GM13977 (cell line): ENCODE data around the gene CSTB.

Source experiments
- DNase-seq: peaks from one replicate; pipeline ENCODE4 v3.0.0; 2012; ENCODE audit warnings: low spot score
- in situ Hi-C: fragments of 300-500 bp; cut with MboI; formaldehyde crosslinking; loops from one replicate; pipeline ENCODE4 v1.12.0; 2022; ENCODE audit warnings: low sequenced_read_pairs, low pct_unique_long_range_greater_than_20kb, mixed read lengths, inconsistent platforms; ENCODE audit not compliant: unreplicated experiment
- TF ChIP-seq, protein P1 (sequence below): IDR thresholded peaks from 2 replicates; pipeline ENCODE4 v1.5.1; 2012; ENCODE audit warnings: mild to moderate bottlenecking, control low read depth; ENCODE audit not compliant: insufficient read depth; ENCODE audit errors: extremely low read depth, missing control alignments

The CSTB gene

DNA sequence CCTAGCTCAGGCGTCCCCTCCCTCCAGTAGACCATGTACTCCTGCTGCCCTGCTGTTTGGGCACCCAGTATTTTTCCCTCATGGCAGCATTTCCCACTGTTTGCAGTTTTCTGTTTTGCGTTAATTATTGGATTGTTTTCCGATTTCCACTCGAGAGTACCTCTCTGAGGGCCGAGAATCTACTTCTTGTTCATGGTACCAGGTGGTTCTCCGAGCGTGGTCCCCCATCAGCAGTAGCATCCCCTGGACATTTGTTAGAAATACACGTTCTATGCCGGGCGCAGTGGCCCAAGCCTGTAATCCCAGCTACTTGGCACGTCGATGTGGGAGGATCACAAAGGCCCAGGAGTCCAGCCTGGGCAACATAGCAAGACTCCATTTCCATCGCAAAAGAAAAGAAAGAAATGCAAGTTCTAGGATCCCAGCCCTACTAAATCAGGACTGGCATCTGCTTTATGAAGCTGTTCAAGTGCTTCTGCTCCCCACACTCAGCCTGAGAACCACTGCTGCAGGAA, 14.0 kb upstream of the CSTB start:
- in situ Hi-C loops: no loop called here

DNA sequence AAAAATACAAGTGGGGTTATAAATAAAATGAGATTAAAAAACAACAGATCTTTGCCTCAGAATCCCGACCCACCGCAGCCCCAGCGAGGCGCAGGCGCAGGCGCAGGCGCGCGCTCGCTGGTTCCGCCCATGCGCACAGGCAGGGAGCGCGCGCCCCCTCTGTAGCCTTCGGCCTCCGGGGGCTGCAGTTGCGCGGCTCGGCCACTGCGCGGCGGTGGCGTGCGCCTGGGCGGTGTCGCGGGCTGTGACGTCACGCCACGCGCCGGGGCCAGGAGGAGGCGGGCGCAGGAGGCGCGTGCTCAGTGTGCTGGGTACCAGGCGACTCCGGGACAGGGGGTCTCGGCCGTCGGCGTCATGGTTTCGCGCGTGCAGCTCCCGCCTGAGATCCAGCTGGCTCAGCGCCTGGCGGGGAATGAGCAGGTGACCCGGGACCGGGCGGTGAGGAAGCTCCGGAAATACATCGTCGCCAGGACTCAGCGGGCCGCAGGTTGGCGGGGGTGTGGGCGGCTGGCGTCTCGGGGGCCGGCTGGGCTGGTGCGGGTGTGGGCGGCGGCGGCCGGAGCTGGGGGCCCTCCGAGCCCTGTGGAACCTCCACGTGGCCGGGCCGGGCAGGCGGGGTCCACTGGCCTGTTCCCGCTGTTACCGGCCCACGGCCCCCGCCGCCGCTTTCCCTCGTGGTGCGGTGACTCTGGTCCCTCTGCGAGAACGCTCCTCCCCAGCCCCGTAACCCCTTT, 13.3 kb upstream of the CSTB start, which contains the start of gene RRP1:
Gene RRP1, plus strand, starts transcription at position 302 of the 734 bp plus-strand sequence. Its CDS starts 53 bp downstream, at position 355.
- TF ChIP-seq, protein P1, sequence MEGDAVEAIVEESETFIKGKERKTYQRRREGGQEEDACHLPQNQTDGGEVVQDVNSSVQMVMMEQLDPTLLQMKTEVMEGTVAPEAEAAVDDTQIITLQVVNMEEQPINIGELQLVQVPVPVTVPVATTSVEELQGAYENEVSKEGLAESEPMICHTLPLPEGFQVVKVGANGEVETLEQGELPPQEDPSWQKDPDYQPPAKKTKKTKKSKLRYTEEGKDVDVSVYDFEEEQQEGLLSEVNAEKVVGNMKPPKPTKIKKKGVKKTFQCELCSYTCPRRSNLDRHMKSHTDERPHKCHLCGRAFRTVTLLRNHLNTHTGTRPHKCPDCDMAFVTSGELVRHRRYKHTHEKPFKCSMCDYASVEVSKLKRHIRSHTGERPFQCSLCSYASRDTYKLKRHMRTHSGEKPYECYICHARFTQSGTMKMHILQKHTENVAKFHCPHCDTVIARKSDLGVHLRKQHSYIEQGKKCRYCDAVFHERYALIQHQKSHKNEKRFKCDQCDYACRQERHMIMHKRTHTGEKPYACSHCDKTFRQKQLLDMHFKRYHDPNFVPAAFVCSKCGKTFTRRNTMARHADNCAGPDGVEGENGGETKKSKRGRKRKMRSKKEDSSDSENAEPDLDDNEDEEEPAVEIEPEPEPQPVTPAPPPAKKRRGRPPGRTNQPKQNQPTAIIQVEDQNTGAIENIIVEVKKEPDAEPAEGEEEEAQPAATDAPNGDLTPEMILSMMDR: peak; percentile 100
- in situ Hi-C loops: no loop called here
- peak; percentile 99 for DNase-seq

More for the DNA sequence above, 14.0 kb upstream of the CSTB start:
- DNase-seq: no peak
- TF ChIP-seq, protein P1: no peak

DNA sequence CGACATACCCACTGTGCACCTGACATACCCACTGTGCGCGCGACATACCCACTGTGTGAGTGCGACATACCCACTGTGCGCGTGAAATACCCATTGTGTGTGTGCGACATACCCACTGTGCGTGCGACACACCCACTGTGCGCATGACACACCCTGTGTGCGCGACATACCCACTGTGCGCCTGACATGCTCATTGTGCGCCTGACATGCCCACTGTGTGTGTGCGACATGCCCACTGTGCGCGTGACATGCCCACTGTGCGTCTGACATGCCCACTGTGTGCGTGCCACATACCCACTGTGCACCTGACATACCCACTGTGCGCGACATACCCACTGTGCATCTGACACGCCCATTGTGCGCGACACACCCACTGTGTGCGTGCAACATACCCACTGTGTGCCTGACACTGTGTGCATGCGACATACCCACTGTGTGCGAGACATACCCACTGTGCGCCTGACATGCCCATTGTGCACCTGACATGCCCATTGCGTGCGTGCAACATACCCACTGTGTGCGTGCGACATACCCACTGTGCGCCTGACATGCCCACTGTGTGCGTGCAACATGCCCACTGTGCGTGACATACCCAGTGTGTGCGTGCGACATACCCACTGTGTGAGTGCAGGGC, 10.8 kb upstream of the CSTB start:
- in situ Hi-C loops: no loop called here
- TF ChIP-seq, protein P1: no peak
- DNase-seq: no peak

DNA sequence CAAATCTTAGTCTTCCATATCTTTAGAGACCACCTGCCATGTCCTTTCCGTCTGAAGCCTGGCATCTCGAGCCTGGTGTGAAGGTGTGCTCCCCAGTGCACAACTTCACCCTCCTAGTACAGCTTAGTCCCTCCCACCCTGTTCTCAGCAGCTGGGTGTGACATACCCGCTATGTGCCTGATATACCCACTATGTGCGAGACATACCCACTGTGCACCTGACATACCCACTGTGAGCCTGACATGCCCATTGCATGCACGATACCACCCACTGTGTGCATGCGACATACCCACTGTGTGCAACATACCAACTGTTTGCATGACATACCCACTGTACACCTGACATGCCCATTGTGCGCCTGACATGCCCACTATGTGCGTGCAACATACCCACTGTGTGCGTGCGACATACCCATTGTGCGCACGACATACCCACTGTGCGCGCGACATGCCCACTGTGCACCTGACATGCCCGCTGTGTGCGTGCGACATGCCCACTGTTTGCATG, 10.2 kb upstream of the CSTB start:
- DNase-seq: no peak
- TF ChIP-seq, protein P1: no peak
- in situ Hi-C loops: no loop called here

DNA sequence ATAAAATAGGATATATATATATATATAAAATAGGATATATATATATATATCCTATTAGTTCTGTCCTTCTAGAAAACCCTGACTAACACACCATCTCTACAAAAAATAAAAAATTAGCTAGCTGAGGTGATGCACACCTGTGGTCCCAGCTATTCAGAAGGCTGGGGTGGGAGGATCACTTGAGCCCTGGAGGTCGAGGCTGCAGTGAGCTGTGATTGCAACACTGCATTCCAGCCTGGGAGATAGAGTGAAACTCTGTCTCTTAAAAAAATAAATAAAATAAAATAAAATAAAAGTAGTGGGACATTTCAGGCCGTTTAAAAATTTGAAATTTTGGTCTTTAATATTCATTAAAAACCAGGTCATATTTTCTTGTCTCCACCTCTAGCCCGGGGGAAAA, 9.0 kb upstream of the CSTB start:
- in situ Hi-C loops: no loop called here
- no peak for DNase-seq
- TF ChIP-seq, protein P1: no peak

DNA sequence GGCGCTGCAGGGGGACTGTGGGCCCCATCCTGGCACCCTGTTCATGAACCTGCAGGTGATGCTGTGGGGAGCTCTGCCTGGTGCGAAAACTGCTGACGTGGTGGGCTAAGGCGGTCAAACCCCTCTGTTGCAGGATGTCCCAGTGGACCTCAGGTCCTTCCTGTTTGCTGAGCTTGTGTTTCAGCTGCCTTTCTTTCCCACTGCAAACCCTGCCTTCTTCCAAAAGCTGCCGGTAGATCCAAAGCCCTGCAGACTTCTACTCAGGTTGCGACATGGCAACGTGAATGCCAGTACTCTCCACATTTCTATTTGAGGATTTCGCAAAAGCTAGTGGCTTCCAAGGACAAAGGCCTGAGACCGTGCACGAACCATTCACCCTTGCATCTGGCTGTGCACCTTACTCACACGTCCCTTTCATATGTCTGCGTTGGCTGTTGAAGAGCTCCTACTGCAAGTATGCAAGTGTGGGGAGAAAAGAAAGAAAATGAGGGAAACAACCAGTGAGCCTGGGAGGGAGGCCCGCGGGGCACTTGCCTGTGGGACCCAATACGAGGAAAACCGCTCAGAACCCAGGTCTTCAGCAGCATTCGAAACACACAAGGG, 7.1 kb upstream of the CSTB start:
- in situ Hi-C loops: no loop called here
- TF ChIP-seq, protein P1: no peak
- no peak for DNase-seq
